Keratinocyte (primary cell): ENCODE measurements around the gene TTC38. TPM values are rescaled to one million over a fixed set of nuclear protein-coding genes. Genes with fewer than 3 reads are reported as not detected.

Experiments used
- DNase-seq: peaks from one replicate; pipeline ENCODE4 v3.0.0-alpha.2; 2011; ENCODE audit warnings: low read depth, missing footprints, low spot score
- FAIRE-seq: peaks from 2 replicates; lab custom pipeline; 2011; peaks lifted over from hg19 to GRCh38; lab: Jason Lieb, UNC
- H2AFZ ChIP-seq: 2 replicates; pipeline ENCODE4 v1.6.0; 2012; ENCODE audit warnings: low read length, control low read depth, inconsistent platforms; ENCODE audit not compliant: control insufficient read depth
- H3K27ac ChIP-seq: 2 replicates; pipeline ENCODE4 v1.5.1; 2011; ENCODE audit warnings: low read length; ENCODE audit not compliant: control insufficient read depth, insufficient read depth
- H3K27me3 ChIP-seq: 3 replicates; pipeline ENCODE4 v1.6.0; 2011; ENCODE audit warnings: low read length; ENCODE audit not compliant: control insufficient read depth, insufficient read depth; ENCODE audit errors: extremely low read depth
- H3K36me3 ChIP-seq, 2 experiments: 2 replicates in 1 of 2; 3 replicates in 1 of 2; pipeline ENCODE4 v1.5.1; 2011; ENCODE audit warnings: low read length in 2 of 2, mild to moderate bottlenecking in 1 of 2; ENCODE audit not compliant: control insufficient read depth in 2 of 2, insufficient read depth in 2 of 2; ENCODE audit errors: extremely low read depth in 1 of 2
- H3K4me1 ChIP-seq: 3 replicates; pipeline ENCODE4 v1.5.1; 2011; ENCODE audit warnings: low read length; ENCODE audit not compliant: control insufficient read depth, insufficient read depth; ENCODE audit errors: extremely low read depth
- H3K4me2 ChIP-seq: 3 replicates; pipeline ENCODE4 v1.6.0; 2011; ENCODE audit warnings: low read depth, low read length; ENCODE audit not compliant: control insufficient read depth, insufficient read depth; ENCODE audit errors: extremely low read depth
- H3K4me3 ChIP-seq, 3 experiments: fragments of 200-600 bp in 1 of 3; sonication (generic) in 1 of 3; 2 replicates in 2 of 3; 3 replicates in 1 of 3; pipeline ENCODE4 v1.5.1; 2011 to 2016; ENCODE audit warnings: low read length in 3 of 3, mild to moderate bottlenecking in 3 of 3, control low read depth in 2 of 3, inconsistent platforms in 1 of 3, low read depth in 1 of 3, mixed read lengths in 1 of 3, mixed run types in 1 of 3, moderate library complexity in 1 of 3; ENCODE audit not compliant: control insufficient read depth in 2 of 3, insufficient read depth in 2 of 3; ENCODE audit errors: extremely low read depth in 1 of 3
- H3K79me2 ChIP-seq: 2 replicates; pipeline ENCODE4 v1.6.0; 2012; ENCODE audit warnings: low read length; ENCODE audit not compliant: control insufficient read depth, insufficient read depth
- H3K9ac ChIP-seq: 3 replicates; pipeline ENCODE4 v1.6.0; 2011; ENCODE audit warnings: low read length; ENCODE audit not compliant: control insufficient read depth, insufficient read depth; ENCODE audit errors: extremely low read depth
- H3K9me1 ChIP-seq: 3 replicates; pipeline ENCODE4 v1.6.0; 2011; ENCODE audit warnings: low read length; ENCODE audit not compliant: control insufficient read depth, insufficient read depth; ENCODE audit errors: extremely low read depth
- H3K9me3 ChIP-seq: 2 replicates; pipeline ENCODE4 v1.5.1; 2012; ENCODE audit warnings: low read depth, low read length; ENCODE audit not compliant: control insufficient read depth
- H4K20me1 ChIP-seq: 3 replicates; pipeline ENCODE4 v1.6.0; 2011; ENCODE audit warnings: low read length; ENCODE audit not compliant: control insufficient read depth, insufficient read depth; ENCODE audit errors: extremely low read depth
- CTCF ChIP-seq, 3 experiments: IDR thresholded peaks in 1 of 3; conservative IDR thresholded peaks in 1 of 3; optimal IDR thresholded peaks in 1 of 3; 2 replicates in 2 of 3; 3 replicates in 1 of 3; pipeline versions ENCODE3 to v1.5.1; 2011; ENCODE audit warnings: low read length in 3 of 3, mild to moderate bottlenecking in 3 of 3, moderate library complexity in 2 of 3, control low read depth in 1 of 3, inconsistent platforms in 1 of 3; ENCODE audit not compliant: insufficient read depth in 2 of 3; ENCODE audit errors: extremely low read depth in 1 of 3
- EZH2 ChIP-seq: IDR thresholded peaks from one replicate; pipeline ENCODE4 v1.6.1; 2012; ENCODE audit warnings: inconsistent platforms, mild to moderate bottlenecking, low read length, moderate library complexity
- dilution Hi-C: fragments of 300-500 bp; cut with MboI; formaldehyde crosslinking; loops from one replicate; pipeline ENCODE4 v1.7.0; 2020; ENCODE audit warnings: low sequenced_read_pairs; ENCODE audit not compliant: extremely low pct_ligation_motif_present
- polyA plus RNA-seq, 5 experiments: library from polyadenylated mRNA; depleted of rRNA in 3 of 5; stranded (reverse) in 3 of 5; stranded (forward) in 1 of 5; unstranded in 1 of 5; fragments of >200 nt; gene quantifications; 1 replicate in 1 of 5; 2 replicates in 3 of 5; 3 replicates in 1 of 5; pipeline versions ENCODE4 v1.2.1 to v1.2.3, GENCODE V29; 2011 to 2012; ENCODE audit warnings: missing spikeins in 2 of 5, low read depth in 1 of 5, low replicate concordance in 1 of 5

Gene TTC38
- polyA plus RNA-seq, 1 donor (not counting 4 experiments of a cell fraction or from before 2014, with no cell fraction given) = 11.4 TPM

DNA sequence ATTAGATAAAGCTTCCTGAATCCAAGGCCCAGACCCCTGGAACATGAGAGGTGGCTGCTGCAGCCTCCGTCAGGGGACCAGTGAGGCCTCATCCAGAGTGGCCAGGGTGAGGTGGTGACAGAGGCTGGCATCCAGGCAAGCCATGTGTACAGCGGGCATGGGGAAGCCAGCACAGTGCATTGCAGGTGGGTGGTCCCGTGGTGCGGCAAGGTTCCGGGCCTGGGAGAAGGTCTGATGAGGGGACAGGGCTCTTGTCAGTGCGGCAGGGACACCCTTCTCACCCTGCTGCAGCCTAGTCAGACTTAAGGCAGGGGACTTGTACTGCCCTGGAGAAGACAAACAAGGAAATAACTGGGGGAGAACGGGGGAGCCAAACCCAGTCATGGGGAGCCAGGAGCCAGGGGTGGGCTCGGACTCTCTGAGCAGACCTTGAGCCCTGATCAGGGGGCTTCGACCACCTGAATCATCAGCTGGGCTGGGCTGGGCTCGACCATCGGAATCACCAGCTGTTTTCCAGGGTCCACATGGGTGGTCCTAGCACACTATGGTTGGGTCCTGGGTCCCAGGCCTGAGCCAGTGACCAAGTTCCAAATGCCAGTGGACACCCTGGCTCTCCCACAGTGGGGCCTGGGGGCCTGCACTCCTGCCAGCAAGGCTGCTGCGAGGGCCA is 5.1 kb downstream of the TTC38 start:
- Histone ChIP-seq H3K27me3 (no peaks in the 10 kb centered on the region), H3K9ac (no peak overlapping the region), H3K9me1 (no peaks in the 10 kb centered on the region), H3K4me2 (no peak overlapping the region), H4K20me1 (no peaks in the 10 kb centered on the region), H3K79me2 (no peaks in the 10 kb centered on the region), H3K4me3 (no peak overlapping the region), H2AFZ (no peak overlapping the region), H3K9me3 (no peaks in the 10 kb centered on the region), H3K36me3 (peaks cover 13 to 24% of the 10 kb centered on the region in 2 experiments), H3K4me1 (peaks cover 3% of the 10 kb centered on the region), H3K27ac (no peak overlapping the region)
- dilution Hi-C loops = no loop called here
- DNase-seq = no peak
- no peak for FAIRE-seq
- TF ChIP-seq CTCF (optimal IDR thresholded peaks at IDR 0.05 in 1 of 3, IDR thresholded peaks at IDR 0.05 in 1 of 3, conservative IDR thresholded peaks at IDR 0.05 in 1 of 3; ENCODE audit: extremely low read depth in 1 of 3, insufficient read depth in 2 of 3, low read length in 3 of 3) (no peak), EZH2 (no peak)

GRCh38 chr22:46273432-46274148 is 5.8 kb downstream of the TTC38 start:
- Histone ChIP-seq H3K4me1 (no peaks in the 10 kb centered on the region), H3K36me3 (peaks cover 15 to 24% of the 10 kb centered on the region in 2 experiments), H3K9ac (no peak overlapping the region), H3K4me2 (no peak overlapping the region), H4K20me1 (no peaks in the 10 kb centered on the region), H3K27ac (no peak overlapping the region), H3K9me3 (no peaks in the 10 kb centered on the region), H3K27me3 (no peaks in the 10 kb centered on the region), H3K79me2 (no peaks in the 10 kb centered on the region), H2AFZ (no peak overlapping the region), H3K9me1 (no peaks in the 10 kb centered on the region), H3K4me3 (no peak overlapping the region)
- dilution Hi-C loops = no loop called here
- FAIRE-seq (no peak), DNase-seq (no peak)
- TF ChIP-seq EZH2 (no peak), CTCF (optimal IDR thresholded peaks at IDR 0.05 in 1 of 3, IDR thresholded peaks at IDR 0.05 in 1 of 3, conservative IDR thresholded peaks at IDR 0.05 in 1 of 3; ENCODE audit: extremely low read depth in 1 of 3, insufficient read depth in 2 of 3, low read length in 3 of 3) (no peak)
